Amygdala (tissue), 56 donors: Measurements from ENCODE around the gene NTSR1.

Experiments
- DNase-seq, 56 donors: peaks; one replicate each; lab custom pipeline; 2025; lab: John Stamatoyannopoulos, UW

The NTSR1 gene

GRCh38 chr20:62766071-62766450 lies 57.4 kb downstream of the NTSR1 start:
- DNase-seq: no peak

DNA sequence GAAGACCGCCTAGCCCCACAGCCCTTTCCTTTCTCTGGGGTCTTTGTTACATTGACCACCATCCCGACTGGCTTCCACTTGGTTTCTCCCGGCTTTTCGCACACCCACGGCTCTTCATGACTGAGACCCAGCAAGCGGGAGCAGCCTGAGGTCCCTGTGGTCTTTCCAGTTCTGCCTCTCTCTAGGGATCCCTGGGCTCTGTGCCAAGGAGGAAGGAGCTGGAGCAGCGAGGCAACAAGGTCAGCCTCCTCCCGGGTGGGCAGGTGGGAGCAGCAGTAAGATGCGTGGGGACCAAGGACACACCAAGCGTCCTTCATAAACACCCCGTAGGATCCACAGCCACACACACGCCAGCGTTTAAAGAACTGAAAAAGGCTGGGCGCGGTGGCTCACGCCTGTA lies 58.1 kb downstream of the NTSR1 start:
- no peak for DNase-seq

GRCh38 chr20:62768234-62768546 lies 59.6 kb downstream of the NTSR1 start:
- no peak for DNase-seq

GRCh38 chr20:62768551-62769287 lies 60.1 kb downstream of the NTSR1 start:
- DNase-seq: peak in 13 of 56 donors; percentile 14 to 55 (median 30)

DNA sequence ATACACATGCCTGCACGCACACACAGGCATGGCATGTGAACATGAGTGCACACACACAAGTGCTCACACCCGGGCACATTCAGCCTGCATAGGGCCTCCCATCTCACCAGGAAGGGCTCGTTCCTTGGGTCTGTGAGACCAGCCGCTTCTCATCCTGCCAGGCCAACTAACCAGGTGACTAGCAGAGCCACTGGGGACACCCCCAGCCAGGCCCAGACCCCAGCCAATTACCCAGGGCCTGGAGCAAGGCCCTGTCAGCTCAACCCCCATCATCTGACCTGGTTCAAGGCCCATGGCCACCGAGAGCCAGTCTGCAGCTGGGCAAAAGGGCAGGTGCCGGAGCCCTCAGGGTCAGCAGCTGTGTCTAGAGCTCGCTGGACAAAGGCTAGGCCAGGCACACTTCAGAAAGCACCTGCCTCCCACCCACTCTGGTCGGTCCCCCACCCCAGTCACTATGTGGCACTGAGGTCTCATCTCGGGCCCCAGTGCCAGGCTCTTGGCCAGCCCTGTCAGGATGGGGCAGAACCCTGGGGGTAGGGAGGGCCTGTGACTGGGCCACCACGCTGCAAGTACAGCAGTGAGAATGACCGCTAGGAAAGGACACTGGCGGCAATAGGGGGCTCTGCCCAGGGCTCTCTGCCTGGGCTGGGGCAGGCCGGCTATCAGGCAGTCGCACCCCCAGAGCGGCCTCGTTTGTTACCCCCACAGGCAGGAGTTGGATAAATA lies 60.9 kb downstream of the NTSR1 start:
- DNase-seq: no peak

DNA sequence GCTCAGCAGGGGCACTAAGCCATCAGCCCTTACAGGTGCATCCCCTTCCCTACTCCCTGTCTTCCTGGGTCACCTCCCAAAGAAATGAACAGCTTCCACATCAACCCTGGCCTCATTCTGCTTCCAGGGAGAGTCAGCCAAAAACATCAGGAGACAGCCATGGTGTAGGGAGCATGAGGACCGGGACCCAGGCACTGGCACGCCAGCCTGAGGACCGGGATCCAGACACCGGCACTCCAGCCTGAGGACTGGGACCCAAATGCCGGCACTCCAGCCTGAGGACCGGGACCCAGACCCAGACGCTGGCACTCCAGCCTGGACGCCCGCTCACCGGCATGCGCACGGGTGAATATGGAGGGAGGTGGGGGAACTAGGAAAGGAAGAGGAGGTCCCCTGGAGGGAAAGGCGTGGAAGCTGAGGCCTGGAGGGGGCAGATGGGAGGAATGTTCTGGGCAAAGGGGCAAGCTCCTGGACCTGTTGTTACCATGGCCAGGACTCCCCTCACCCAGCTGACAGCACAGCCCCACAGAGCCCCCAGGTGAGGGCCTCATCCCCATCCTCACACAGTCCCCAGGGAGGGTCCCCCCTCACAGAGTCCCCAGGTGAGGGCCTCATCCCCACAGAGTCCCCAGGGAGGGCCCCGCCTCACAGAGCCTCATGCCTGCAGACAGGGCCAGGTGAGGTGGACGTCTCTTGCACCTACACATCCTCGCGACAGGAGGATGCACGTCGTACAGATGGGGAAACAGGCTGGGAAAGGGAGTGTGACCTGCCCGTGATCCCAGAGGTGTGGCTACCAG lies 61.7 kb downstream of the NTSR1 start:
- DNase-seq: no peak

- DNase-seq: no peak
These were observed 62.3 kb downstream of the NTSR1 start for GRCh38 chr20:62770916-62771315.

- no peak for DNase-seq
These were observed 62.9 kb downstream of the NTSR1 start for GRCh38 chr20:62771396-62772102.

- no peak for DNase-seq
These were observed 63.5 kb downstream of the NTSR1 start for GRCh38 chr20:62772103-62772611.

DNA sequence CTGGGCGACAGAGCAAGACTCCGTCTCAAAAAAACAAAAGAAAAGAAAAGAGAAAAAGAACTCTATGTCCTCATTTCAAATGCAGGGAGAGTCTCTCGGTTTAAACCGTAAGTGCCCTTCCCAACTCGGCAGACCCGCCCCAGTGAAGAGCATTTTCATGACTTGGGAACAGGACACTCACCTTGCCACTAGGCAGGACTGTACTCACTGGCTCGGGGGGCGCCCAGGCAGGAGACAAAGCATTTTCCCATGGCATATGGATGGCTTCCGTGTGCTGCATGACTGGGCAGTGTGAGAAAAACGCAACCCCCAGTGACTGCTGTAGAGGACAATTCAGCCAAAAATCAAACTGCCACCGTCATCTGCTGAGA lies 64.0 kb downstream of the NTSR1 start:
- no peak for DNase-seq

DNA sequence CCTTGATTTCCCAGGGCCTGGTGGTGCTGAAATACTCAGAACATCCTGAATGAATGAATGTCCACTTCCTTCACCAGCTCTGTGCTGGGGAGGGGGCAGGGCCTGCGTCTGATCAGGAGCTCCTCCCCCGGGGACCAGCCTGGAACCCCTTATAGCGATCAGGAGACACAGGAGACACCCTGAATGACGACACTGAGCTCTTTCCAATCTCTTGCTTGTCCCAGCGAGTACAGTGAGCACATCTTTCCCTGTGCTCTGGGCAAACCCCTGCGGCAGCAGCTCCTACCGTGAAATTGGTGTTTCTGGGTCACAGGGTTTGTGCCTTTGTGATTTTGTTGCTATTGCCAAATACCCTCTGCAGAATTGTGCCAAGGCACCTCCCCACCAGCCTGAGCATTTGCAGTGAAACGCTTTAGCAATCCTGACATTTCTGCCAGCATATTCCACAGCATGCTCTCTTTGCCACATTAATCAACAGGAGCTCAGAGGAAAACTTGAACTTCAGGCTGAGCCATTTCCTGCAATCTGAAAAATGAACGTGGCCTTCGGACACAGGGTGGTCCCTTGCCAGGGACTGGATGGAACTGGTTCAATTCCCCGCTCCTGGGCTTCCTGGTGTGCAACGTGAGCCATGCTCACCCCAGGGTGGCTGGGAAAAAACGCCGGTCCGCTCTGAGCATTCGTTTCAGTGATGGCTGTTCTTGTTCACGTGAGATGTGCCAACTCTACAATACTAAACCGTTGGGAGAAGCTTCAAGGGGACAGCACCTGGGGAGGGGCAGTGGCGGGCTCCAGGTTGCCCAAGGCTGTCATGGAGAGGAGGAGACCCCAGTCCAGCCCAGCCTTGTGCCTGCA lies 64.6 kb downstream of the NTSR1 start:
- DNase-seq: peak in 1 of 56 donors; percentile 9

- DNase-seq: peak in 9 of 56 donors; percentile 13 to 43 (median 24)
These were observed 65.4 kb downstream of the NTSR1 start for GRCh38 chr20:62773845-62774714.

DNA sequence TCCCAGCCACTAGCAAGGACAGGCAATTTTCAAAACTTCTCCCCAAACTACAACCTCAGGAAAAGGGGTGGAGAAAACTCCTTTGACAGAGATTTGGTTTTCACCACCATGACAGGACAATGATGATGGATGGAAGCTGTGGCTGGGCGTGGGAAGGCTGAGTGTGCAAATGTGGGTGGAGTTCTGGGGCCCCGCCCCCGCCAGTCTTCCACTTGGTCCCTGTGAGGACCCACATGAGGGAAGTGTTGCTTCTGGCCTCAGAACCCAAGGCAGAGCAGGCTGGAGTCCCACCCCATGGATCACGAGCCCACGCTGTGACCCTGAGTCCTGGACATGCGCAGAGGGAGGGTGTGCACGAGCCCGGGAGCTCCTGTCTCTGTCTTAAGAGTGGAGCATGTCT lies 66.1 kb downstream of the NTSR1 start:
- DNase-seq: no peak

DNA sequence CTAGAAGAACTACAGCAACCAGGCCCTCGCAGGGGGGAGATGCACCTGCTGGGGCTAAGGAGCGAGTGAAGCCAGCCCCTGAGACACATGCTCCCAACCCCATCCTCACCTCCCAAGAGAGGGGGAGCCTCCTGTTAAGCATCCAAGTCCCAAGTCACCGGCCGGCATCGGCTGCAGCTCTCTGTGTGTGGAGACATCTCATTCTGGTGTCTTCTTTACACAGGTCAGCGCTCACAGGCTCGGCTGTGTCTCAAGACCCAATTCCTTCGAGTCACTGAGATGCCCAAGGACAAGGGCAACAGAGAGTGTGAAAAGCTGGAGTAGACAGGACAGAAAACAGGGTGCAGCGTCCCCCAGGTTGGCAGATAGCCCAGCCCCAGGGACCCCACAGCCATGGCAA lies 66.6 kb downstream of the NTSR1 start:
- no peak for DNase-seq

DNA sequence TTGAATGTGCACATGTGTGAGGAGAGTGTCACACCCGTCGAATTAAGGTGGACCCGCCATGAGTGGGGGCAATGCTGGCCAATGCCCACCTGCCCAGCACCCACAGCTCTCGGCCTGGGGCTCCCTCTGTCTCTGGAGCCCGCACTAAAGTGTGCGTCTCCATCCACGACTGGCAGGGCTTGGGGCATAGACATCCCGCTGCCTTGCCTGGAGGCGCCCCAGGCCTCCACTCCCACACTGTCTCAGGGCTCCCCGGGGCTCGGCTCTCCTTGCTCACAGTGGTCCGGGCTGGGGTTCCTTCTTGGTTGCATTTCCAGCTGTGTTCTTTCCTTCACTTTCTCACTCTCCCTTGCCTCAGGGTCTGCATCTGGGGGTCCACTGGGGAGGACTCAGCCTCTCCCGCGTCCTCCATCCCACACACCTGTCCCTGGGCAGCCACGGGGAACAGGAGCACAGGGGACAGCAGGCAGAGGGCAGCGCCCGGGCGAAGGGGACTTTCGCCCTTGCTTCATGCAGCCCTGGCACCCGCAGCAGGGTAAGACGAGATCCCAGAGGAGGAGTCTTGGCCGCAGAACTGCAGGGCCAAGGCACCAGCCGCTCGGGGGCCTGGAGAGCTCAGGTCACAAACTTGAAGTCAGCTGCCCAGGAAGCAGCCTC lies 67.5 kb downstream of the NTSR1 start:
- no peak for DNase-seq

- DNase-seq: no peak
These were observed 68.3 kb downstream of the NTSR1 start for GRCh38 chr20:62776692-62777527.

GRCh38 chr20:62777528-62777830 lies 68.8 kb downstream of the NTSR1 start:
- DNase-seq: no peak

DNA sequence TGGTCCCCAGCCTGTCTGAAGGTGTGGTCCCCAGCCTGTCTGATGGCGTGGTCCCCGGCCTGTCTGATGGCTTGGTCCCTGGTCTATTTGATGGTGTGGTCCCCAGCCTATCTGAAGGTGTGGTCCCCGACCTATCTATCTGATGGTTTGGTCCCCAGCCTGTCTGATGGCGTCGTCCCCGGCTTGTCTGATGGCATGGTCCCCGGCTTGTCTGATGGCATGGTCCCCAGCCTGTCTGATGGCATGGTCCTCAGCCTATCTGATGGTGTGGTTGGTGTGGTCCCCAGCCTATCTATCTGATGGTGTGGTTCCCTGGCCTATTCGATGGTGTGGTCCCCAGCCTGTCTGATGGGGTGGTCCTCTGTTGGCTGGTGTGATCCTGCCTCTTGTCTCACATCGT lies 69.4 kb downstream of the NTSR1 start:
- DNase-seq: no peak
